ENCODE data around the gene PPP2R3B.

DNA sequence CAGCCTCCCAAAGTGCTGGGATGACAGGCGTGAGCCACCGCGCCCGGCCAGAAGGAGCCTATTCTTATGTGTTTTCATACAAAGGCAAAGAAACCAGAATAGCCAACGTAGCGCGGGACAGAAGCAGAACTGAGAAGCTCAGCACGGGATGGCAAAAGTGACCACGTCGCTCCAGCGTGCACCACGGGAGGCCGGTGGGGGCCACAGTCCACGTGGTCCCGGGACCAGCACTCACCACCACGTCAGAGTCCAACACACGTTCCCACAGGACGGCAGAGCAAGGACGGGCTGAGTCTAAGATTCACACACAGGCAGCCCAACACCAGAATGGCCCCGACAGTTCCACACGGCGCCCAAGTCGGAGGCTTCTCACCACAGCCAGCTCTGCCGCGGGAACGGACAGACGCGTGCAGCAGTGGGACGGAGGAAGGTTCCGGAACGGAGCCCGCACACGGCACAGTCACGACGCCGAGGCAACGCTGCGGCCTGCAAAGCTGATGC, 49.3 kb downstream of the PPP2R3B start:
- TF ChIP-seq, protein P1, sequence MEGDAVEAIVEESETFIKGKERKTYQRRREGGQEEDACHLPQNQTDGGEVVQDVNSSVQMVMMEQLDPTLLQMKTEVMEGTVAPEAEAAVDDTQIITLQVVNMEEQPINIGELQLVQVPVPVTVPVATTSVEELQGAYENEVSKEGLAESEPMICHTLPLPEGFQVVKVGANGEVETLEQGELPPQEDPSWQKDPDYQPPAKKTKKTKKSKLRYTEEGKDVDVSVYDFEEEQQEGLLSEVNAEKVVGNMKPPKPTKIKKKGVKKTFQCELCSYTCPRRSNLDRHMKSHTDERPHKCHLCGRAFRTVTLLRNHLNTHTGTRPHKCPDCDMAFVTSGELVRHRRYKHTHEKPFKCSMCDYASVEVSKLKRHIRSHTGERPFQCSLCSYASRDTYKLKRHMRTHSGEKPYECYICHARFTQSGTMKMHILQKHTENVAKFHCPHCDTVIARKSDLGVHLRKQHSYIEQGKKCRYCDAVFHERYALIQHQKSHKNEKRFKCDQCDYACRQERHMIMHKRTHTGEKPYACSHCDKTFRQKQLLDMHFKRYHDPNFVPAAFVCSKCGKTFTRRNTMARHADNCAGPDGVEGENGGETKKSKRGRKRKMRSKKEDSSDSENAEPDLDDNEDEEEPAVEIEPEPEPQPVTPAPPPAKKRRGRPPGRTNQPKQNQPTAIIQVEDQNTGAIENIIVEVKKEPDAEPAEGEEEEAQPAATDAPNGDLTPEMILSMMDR (IDR thresholded peaks at IDR 0.05), result no peak
- TF ChIP-seq POLR2A (IDR thresholded peaks at IDR 0.05), result no peak
